Renal pelvis (tissue), 12 donors: ENCODE results near the gene DDHD1. TPM values are rescaled to one million over a fixed set of nuclear protein-coding genes. Genes with fewer than 3 reads are reported as not detected.
"Not testable (repeated sequence)": the region's sequence is repeated elsewhere in the genome, so short reads cannot be mapped to it uniquely, and the experiment has no call there.

Source experiments
- DNase-seq: peaks from one replicate; pipeline ENCODE4 v3.0.0-alpha.2; 2013
- long read RNA-seq, 16 experiments: transcript quantifications; one replicate each; lab custom pipeline, GENCODE V29; 2026
- polyA plus RNA-seq, 3 donors: library from polyadenylated mRNA; unstranded; fragments of 120-200 nt; gene quantifications; one replicate each; pipeline ENCODE4 v1.2.1, GENCODE V29; 2013; ENCODE audit not compliant: insufficient read length in 3 of 3

The DDHD1 gene
- 10 to 100 TPM in 2 of 3 donors, 1 to 10 TPM in 1; 7.5 to 15.0 (median 14.7) TPM for polyA plus RNA-seq
- long read RNA-seq, donor 1, full-length matches to known transcripts, result 1 of 1 reads
- long read RNA-seq, donor 1, partial matches to known transcripts, result 0 of 1 reads
- long read RNA-seq, donor 1, other reads (novel, unspliced or antisense), result 0 of 1 reads
- long read RNA-seq, donor 2, result 0 reads
- long read RNA-seq, donor 3, result 0 reads
- long read RNA-seq, donor 4, full-length matches to known transcripts, result 1 of 1 reads
- long read RNA-seq, donor 4, partial matches to known transcripts, result 0 of 1 reads
- long read RNA-seq, donor 4, other reads (novel, unspliced or antisense), result 0 of 1 reads
- long read RNA-seq, donor 5, result 0 reads
- long read RNA-seq, donor 6, partial matches to known transcripts, result 0 of 1 reads
- long read RNA-seq, donor 6, other reads (novel, unspliced or antisense), result 0 of 1 reads
- long read RNA-seq, donor 7, full-length matches to known transcripts, result 4 of 4 reads
- long read RNA-seq, donor 7, partial matches to known transcripts, result 0 of 4 reads
- long read RNA-seq, donor 7, other reads (novel, unspliced or antisense), result 0 of 4 reads
- long read RNA-seq, donor 8, full-length matches to known transcripts, result 1 of 1 reads
- long read RNA-seq, donor 8, partial matches to known transcripts, result 0 of 1 reads
- long read RNA-seq, donor 8, other reads (novel, unspliced or antisense), result 0 of 1 reads
- long read RNA-seq, donor 9, full-length matches to known transcripts, result 2 of 2 reads
- long read RNA-seq, donor 9, partial matches to known transcripts, result 0 of 2 reads
- long read RNA-seq, donor 9, other reads (novel, unspliced or antisense), result 0 of 2 reads
- long read RNA-seq, donor 10, partial matches to known transcripts, result 6 of 7 reads
- long read RNA-seq, donor 10, other reads (novel, unspliced or antisense), result 0 of 7 reads
- long read RNA-seq, donor 11, full-length matches to known transcripts, result 1 of 1 reads
- long read RNA-seq, donor 11, partial matches to known transcripts, result 0 of 1 reads
- long read RNA-seq, donor 11, other reads (novel, unspliced or antisense), result 0 of 1 reads
- long read RNA-seq, donor 12, full-length matches to known transcripts, result 2 of 2 reads
- long read RNA-seq, donor 12, partial matches to known transcripts, result 0 of 2 reads
- long read RNA-seq, donor 12, other reads (novel, unspliced or antisense), result 0 of 2 reads
- long read RNA-seq, donor 13, partial matches to known transcripts, result 0 of 3 reads
- long read RNA-seq, donor 13, other reads (novel, unspliced or antisense), result 0 of 3 reads
- long read RNA-seq, donor 14, result 0 reads
- long read RNA-seq, donor 15, result 0 reads
- long read RNA-seq, donor 16, full-length matches to known transcripts, result 2 of 11 reads
- long read RNA-seq, donor 16, partial matches to known transcripts, result 9 of 11 reads
- long read RNA-seq, donor 16, other reads (novel, unspliced or antisense), result 0 of 11 reads

DNA sequence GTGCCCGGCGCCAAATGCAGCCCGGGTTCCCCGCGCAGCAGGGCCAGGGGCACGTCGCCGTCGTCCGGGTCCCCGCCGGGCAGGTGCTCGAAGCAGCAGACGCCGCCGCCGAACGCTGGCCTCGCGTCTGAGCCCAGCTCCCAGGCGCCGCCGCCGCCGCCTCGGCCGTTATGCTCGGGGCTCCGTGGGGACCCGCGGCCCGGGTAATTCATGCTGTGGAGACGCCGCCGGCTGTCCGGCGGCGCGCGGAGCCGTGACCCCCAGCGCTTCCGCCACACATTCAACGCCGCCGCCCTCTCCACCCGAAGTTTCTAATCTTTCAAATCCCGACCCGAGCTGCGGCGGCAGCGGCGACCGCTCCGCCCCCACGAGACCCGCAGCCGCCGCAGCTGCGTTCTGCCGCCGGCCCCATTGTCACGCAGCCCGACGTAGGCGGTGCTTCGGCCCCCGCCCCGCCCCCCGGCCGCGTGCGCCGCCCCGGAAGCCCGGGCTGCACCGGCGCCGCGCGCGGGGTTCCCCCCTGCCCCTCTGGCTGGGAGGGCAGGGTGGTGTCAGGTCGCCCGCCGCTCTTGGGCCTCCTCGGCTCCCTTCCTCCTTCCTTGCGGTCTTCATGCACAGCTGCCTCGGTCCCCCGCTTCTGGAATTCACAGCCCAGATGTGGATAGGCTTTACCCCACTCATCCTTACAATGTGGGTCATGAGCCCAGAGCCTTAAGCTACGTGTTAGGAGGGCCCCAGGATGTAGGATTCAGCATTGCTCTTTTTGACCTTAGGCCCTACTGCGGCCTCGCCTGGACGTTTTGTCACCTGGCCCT is at the start of gene DDHD1:
Gene DDHD1 (minus strand): TSS at position 437 of the 815 bp plus-strand sequence. CDS start 225 bp downstream, at position 212.
- DNase-seq, result peak; percentile 63

DNA sequence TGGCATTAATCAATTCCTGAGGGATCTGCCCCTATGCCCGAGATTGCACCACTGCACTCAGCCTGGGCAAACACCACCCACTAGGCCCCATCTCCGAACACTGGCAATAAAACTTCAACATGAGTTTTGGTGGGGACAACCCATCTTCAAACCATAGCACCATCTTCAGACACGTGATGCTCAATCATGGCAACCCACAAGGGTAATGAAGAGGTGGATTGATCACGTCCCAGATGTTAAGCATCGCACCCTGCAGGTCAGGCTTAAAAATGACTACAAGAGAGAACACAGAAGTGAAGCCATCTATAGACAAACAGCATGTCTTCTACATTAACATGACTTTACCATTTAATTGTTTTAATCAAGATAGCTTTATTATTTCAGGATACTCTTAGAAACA is 42.8 kb upstream of the DDHD1 start:
- DNase-seq, result no peak

DNA sequence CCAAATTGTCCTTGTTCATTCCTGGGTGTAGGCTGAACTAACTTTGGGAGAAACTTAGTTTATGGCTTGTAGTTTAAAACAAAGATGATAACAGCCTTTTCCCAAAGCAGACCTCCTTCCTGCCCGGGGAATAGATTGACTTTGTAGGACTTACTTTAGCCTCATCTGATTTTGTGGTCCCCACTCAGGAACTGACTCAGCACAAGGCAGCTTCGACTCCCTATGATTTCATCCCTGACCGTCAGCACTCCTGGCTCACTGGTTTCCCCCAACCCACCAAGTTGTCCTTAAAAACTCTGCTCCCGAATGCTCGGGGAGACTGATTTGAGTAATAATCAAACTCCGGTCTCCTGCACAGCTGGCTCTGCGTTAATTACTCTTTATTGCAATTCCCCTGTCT is 40.1 kb upstream of the DDHD1 start:
- DNase-seq, result no peak

DNA sequence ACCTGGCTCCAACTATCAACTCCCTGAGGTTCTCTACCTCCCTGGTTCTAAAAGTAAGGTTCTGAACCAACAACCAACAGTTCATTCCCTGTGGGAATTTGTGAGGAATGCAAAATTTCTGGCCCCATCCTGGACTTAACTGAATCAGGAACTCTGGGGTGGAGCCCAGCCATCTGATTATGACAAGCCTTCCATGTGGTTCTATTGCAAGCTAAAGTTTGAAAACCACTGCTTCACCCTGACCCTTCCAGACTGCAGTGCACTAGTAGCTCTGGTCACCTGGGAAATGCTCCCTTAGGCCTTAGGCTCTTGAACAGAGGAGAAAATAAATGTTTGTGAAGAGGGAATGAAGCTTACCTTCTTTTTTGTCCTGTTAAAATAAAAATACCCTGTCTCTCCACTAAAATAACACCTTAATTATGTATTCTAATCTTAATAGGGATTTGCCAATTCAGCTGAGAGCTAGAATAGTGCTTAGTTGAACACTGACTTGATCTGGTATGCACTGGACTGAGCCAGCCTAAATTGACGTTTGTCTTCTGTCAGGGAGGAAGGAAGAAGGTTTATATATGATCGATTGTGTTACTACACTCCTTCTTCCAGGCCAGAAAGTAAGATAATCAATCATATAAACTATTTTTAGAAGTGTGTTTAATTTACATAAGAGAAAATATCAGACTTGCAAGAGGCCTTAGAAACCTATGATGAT is 39.1 kb upstream of the DDHD1 start:
- DNase-seq, result no peak

DNA sequence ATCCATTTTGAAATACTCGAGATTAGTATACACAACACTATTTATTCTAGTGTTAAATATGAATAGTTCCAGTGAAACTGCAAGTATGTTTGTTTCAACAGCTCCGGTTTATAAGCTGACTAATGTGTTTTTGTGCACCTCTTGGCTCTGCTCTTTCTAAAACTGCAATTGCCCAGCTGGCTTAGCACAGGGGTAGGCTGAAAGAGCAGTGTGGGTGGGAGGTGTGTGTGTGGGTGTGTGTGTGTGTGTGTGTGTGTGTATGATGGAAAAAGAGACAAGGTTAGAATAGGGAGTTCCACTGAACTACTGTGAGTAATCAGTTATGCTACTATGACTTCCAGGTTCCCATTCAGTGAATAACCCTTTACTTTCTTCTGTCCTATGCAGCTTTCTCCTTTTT is 37.8 kb upstream of the DDHD1 start:
- DNase-seq, result no peak

DNA sequence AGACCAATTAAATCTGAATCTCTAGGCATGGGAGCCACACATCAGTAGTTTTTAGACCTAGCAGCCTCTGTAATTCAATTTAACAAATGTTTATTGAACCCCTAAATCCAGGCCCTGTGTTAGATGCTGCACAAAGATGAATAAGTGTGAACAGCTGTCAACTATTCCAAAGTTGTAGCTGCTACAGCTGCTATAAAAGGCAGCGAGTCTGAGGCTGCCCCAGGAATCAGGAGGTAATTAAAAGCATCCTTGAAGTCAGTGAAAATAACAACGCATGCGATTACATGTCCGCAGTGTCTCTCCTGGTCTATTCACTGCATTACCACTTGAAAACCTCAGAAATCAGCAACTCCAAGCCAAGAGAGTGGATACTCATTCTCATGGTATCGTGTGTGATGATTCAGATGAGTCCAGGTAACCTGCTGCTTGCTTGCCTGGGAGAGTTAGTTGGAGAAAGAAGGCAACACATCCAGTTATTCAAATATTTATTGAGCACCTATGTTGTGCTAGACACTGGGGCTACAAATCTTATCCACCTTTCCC is 34.9 kb upstream of the DDHD1 start:
- DNase-seq, result no peak

DNA sequence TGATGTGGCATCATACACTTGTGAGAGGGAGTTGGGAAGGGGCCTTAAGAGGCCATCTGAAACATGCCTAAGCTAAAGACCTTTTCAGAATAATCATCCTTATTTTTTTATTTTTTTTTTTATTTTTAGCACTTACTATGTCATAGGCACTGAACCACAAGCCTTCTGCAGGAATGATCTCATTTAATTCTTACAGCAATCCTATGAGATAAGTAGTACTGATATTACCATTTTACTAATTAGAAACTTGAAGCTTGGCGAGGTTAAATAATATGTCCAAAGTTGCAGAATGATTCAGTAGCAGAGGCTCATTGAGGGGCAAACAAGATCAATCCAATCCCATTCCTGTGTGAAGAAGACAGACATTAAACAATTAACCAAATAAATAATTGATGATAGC is 33.4 kb upstream of the DDHD1 start:
- DNase-seq, result no peak

DNA sequence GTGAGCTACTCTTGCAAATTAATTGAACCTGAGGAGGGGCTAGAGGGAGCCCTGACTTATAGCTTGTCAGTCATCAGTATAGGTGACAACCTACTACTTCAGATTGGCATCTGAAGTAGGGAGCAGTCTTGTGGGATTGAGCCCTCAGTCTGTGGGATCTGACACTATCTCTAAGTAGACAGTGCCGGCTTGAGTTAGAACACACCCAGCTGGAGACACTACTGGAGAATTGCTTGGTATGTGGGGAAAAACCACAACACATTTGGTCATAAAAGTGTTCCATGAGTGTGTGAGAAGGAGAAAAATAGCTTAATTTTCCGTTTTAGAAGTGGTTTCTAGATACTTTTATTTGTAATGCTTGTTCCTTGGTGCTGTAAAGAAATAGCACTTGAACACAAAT is 30.5 kb upstream of the DDHD1 start:
- DNase-seq, result no peak

DNA sequence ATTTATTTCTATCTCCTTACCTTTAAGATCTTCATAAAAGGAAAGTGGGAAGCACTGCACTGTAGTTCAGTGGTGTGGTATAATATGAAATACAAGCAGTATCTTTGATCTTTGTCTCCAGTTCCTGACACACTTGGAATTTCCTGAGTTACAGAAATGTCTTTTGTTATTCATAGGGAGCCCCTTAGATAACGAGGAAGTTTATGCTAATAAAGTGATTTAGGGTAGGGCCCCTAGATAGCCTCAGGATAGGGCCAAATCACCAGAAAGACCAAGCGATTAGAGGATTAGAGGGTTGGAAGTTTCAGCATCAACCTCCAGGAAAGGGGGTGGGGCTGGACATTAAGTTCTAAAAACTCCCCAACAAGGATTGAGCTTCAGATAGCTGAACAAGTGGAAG is 29.9 kb upstream of the DDHD1 start:
- no peak for DNase-seq

DNA sequence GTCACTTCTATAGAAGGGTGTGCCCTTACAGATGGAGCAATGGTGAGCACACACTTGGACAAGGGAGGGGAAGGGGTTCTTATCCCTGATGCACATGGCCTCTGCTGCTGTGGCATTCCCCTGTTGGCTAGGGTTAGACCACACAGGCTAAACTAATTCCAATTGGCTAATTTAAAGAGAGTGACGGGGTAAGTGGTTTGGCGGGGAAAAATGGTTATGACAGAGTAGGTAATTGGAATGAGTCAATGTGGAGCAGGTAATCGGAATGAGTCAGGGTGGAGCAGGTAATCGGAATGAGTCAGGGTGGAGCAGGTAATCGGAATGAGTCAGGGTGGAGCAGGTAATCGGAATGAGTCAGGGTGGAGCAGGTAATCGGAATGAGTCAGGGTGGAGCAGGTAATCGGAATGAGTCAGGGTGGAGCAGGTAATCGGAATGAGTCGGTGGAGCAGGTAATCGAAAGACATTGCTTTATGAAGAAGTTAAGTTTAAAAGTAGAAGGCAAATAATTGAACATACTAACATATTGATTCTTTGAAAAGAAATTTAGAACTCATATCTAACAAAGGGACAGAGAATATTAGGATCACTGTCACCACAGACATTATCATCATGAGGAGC is 28.4 kb upstream of the DDHD1 start:
- not testable (repeated sequence) for DNase-seq

DNA sequence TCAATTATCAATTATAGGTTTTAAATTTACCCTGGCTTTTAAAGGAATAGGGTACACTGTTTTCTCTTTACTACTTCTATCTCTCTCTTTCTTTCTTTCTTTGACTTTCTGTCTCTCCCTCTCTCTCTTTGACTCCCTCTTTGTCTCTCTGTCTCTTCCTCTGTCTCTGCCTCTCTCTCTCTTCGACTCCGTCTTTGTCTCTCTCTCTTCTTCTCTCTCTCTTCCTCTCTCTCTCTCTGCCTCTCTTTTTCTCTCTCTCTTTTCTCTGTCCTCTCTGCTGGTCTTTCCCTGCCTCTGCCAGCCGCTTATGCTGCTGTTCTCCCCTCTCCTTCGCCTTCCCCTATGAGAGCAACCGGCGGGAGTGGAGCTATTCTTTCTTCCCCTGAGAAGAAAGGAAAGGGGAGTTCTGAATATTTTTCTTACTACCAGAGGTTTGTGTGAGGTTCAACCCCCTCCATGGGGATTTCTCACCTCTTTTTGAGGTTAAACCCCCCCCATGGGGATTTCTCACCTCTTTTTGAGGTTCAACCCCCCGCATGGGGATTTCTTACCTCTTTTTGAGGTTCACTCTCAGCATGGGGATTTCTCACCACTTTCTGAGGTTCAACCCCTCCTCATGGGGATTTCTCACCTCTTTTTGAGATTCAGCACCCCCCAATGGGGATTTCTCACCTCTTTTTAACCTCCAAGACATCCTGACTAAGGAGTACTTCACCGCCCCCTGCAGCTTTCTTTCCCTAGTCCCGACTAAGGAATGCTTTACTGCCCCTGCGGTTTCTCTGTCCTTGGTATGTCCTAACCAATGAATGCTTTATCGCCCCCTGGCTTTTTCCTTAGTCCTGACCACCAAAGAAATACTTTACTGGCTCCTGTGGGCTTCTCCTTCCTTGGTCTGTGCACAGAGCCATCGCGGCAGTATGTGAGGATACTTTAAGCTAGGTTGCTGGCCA is 27.4 kb upstream of the DDHD1 start:
- DNase-seq, result no peak

DNA sequence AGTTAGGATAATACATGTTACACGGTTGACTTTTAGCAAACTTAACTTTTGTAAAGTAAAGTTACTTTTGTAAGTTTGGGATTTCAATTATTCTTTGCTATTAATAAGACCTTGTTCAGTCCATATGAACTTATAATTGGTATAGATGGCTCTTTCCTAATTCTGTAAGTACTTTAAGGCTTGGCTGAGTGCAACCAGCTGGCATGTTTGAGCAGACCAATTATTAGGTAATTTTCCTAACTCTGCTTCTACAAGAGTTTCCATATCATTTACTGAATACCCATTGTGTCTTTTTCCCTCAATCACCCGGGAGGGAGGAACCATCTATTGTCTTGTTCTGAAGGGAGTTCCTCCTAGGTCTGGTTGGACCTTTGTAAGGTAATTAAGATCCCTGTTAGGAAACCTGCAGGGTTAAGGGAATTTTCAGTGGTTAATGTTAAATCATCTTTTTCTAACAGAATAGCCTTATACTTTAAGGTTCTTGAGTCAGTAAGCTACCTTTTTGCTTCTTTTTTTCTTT is 26.4 kb upstream of the DDHD1 start:
- not testable (repeated sequence) for DNase-seq

DNA sequence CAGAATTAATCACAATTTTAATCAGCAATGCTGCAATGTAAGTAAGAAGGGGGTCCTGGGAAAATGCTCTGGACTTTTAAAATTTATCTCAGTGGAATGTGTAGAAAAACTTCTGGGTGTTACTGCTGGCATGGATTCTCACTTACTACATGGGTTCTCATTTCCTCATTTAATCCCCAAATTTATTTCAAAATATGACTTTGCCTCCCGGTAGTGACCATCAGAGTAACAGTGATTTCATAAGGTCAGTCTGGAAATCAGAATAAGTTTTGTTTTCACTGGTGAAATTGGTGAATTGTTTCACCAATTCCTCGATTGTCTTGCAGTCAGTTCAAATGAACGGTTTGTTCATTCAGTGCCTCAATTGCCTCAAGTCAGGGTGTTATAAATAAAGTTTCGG is 22.3 kb upstream of the DDHD1 start:
- DNase-seq, result no peak

DNA sequence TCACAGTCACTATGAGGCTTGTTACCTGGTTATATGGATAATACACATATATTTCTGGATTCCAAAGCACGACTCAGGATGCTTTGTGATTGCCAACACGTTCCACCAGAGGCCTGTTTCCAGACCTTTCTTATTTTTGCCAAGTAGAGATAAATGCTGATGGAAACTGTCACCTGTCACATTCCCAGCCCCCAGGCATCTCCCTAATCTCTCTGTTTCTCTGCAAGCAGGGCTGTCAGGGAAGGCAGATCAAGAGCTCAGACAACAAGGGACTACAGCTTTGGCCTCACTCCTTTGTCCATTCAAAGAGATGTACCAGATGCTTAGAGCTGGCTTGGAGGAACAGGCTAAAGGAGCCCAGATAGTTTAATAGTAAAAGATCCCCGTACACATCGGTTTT is 21.8 kb upstream of the DDHD1 start:
- no peak for DNase-seq

DNA sequence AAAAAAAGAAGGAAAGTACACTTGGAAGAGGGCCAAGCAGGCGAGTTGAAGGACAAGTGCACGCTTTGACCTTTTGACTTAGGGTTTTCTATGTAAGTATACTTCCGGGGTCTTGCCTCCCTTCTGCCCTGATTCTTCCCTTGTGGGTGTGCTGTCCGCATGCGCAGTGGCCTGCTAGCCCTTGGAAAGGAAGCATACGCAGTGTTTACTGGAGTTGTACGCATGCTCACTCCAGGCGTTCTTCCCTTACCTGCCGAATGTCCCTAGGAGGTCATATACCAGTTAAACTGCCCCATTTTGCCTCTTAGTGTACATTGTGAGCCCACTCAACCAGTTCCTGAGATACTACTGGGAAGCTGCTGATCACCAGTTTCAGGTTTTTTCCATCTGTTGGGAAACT is 15.7 kb upstream of the DDHD1 start:
- DNase-seq, result no peak

DNA sequence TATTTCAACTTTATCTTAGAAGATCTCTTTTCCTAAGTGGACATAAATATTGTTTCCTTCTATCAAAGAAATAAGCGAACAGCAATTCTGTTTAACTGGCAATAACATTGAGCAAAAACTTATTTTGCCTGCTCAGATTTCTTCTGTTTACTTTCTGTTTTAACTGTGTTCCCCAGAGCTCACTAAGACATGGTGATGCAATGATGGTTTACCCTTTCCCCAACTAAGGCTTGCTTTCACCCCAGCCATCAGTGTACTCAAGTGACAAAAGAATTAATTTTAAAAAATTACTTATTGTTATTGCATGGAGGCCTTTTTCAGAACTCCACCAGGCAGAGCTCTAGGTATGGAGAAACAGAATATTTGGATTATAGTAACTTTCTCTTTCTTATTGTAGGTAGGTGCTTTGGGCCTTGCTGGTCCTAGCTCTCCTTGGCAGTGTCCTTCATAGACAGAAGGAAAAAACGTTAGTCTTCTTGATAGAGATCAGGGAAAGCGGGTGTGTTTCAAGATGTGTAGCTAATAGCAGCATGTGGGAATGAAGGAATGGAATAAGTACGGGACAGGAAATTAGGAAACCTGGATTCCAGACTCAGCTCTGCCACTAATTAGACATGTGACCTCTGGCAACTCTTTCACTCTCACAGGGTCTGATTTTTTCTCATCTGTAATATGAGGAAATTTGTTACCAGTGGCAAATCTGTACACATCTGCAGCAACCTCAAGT is 14.6 kb upstream of the DDHD1 start:
- no peak for DNase-seq

DNA sequence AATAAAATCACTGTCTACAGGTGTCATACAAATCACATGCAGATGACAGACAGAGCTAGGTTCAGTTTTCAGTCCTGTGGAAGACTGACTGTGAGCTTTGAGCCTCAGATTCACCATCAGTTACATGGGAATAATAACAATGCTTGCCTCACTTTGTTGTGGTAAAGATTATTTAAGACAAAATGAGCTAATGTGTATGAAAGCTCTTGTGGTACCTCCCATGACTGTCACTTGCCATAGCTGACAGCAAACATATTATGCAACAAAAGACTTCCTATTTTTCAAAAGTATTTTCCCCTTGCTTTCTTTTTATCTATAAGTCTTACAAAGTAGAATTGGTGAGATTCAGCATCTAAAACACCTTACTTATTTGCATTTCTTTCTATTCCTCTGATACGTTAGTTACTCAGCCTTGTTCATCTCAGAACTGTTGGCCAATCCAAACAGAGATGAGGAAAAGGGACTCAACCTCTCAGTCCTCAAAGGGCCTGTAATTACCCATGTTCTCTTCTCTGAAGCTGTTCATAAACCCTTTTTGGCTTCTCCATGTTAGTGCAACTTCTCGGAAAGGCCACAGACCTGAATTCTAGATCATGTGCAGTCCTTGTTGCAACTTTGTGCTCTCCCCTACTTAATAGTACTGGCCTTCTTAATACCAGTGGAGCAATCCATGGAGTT is 8.8 kb upstream of the DDHD1 start:
- DNase-seq, result no peak
